Measurements from ENCODE around the gene C1orf232. TPM values are rescaled to one million over a fixed set of nuclear protein-coding genes. Genes with fewer than 3 reads are reported as not detected.

C1orf232 gene
- total and polyA plus RNA-seq, 2 of the 13 experiments (the other 11 are each of a cell fraction or from before 2014, with no cell fraction given), result not detected

- TF ChIP-seq ARID5B (CRISPR knock-in tag; IDR thresholded peaks at IDR 0.05) (0 out of 2 replicates have a peak, but pooled peaks have one; percentile 35), RAD21 (CRISPR knock-in tag; IDR thresholded peaks at IDR 0.05) (peak; percentile 83), XRCC5 (optimal IDR thresholded peaks at IDR 0.05; ENCODE audit: low read length) (peak; percentile 52), FUBP1 (CRISPR knock-in tag; IDR thresholded peaks at IDR 0.05; ENCODE audit: borderline replicate concordance) (no peak), ZNF556 (CRISPR knock-in tag; IDR thresholded peaks at IDR 0.05; ENCODE audit: borderline replicate concordance) (no peak), ZNF567 (CRISPR knock-in tag; IDR thresholded peaks at IDR 0.05; ENCODE audit: borderline replicate concordance) (0 out of 2 replicates have a peak, but pooled peaks have one; percentile 47), DPF2 (CRISPR knock-in tag; IDR thresholded peaks at IDR 0.05; ENCODE audit: borderline replicate concordance, low read depth) (no peak), ZNF124 (CRISPR knock-in tag; IDR thresholded peaks at IDR 0.05) (0 out of 2 replicates have a peak, but pooled peaks have one; percentile 56), LBX2 (CRISPR knock-in tag; IDR thresholded peaks at IDR 0.05; ENCODE audit: borderline replicate concordance) (no peak), MAZ (IDR thresholded peaks at IDR 0.05; ENCODE audit: borderline replicate concordance, low read depth, low read length) (no peak), MAZ (CRISPR knock-in tag; IDR thresholded peaks at IDR 0.05; ENCODE audit: low read depth) (no peak), CTCF (CRISPR knock-in tag; IDR thresholded peaks at IDR 0.05) (peak; percentile 87), ZNF777 (CRISPR knock-in tag; IDR thresholded peaks at IDR 0.05) (no peak), ARID3A (IDR thresholded peaks at IDR 0.05; ENCODE audit: low read depth, low read length) (no peak)
Measured at GRCh38 chr1:26145041-26145959, 23.5 kb downstream of the C1orf232 start (continued).

Measured in HepG2 (cell line).